Fibroblast of mammary gland (primary cell): ENCODE data around the gene HKDC1.
"Not testable (repeated sequence)": the region's sequence is repeated elsewhere in the genome, so short reads cannot be mapped to it uniquely, and the experiment has no call there.

Experiments
- DNase-seq: peaks from one replicate; pipeline ENCODE4 v3.0.0-alpha.2; 2010; ENCODE audit warnings: low read depth
- H3K4me3 ChIP-seq: 2 replicates; pipeline ENCODE4 v1.5.1; 2011; ENCODE audit warnings: low read depth, mild to moderate bottlenecking, low read length, moderate library complexity; ENCODE audit not compliant: control insufficient read depth
- TF ChIP-seq, protein P1 (sequence below): conservative IDR thresholded peaks from 2 replicates; pipeline ENCODE4 v1.5.1; 2011; ENCODE audit warnings: low read depth, low read length, inconsistent platforms; ENCODE audit not compliant: control insufficient read depth, insufficient read depth

HKDC1 gene

DNA sequence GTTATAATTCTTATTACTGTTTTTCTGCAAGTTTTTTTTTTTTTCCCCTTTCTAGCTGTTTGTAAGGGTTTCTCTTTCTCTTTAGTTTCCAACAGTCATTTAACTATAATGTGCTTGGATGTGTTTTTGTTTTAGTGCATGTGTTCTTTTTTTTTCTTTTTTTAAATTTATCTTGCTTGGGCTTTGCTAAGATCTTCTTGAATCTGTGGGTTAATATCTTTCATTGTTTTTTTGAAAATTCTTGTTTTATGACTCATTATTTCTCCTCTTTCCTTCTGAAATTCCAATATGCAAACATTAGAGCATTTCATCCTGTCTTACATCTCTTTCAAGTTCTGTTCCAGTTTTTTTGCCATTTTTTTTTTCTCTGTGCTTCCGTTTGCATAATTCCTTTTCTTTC is 52.5 kb downstream of the HKDC1 start:
- DNase-seq: no peak
- H3K4me3 ChIP-seq: no peak overlapping the region
- TF ChIP-seq, protein P1, sequence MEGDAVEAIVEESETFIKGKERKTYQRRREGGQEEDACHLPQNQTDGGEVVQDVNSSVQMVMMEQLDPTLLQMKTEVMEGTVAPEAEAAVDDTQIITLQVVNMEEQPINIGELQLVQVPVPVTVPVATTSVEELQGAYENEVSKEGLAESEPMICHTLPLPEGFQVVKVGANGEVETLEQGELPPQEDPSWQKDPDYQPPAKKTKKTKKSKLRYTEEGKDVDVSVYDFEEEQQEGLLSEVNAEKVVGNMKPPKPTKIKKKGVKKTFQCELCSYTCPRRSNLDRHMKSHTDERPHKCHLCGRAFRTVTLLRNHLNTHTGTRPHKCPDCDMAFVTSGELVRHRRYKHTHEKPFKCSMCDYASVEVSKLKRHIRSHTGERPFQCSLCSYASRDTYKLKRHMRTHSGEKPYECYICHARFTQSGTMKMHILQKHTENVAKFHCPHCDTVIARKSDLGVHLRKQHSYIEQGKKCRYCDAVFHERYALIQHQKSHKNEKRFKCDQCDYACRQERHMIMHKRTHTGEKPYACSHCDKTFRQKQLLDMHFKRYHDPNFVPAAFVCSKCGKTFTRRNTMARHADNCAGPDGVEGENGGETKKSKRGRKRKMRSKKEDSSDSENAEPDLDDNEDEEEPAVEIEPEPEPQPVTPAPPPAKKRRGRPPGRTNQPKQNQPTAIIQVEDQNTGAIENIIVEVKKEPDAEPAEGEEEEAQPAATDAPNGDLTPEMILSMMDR: no peak

DNA sequence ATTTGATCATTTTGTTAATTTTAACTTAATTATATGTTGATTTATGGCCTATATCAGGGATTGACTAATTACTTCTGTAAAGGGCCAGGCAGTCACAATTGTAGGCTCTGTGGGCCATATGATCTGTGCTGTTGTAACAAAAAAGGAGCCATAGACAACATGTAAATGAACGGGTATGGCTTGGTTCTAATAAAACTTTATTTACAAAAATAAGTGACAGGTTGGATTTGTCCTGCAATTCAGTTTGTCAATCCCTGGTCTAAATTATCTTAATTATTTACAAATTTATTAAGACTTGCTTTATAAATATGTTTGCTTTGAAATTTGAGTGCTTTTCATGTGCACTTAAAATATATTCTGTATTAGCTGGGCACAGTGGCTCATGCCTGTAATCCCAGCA is 55.3 kb downstream of the HKDC1 start:
- TF ChIP-seq, protein P1: no peak
- no peak for DNase-seq
- no peak overlapping the region for H3K4me3 ChIP-seq

DNA sequence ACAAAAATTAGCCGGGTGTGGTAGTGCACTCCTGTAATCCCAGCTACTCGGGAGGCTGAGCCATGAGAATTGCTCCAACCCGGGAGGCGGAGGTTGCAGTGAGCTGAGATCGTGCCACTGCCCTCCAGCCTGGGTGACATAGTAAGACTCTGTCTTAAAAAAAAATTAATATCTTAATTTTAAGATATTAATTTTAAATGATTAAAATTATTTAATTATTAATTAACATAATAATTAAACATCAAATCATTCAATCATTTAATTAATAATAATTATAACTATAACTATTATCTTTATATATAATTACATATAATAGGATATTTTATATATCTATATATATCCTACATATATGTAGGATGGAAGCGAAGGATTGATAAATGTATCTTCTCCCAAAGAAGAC is 56.4 kb downstream of the HKDC1 start:
- H3K4me3 ChIP-seq: no peak overlapping the region
- TF ChIP-seq, protein P1: no peak
- DNase-seq: no peak

DNA sequence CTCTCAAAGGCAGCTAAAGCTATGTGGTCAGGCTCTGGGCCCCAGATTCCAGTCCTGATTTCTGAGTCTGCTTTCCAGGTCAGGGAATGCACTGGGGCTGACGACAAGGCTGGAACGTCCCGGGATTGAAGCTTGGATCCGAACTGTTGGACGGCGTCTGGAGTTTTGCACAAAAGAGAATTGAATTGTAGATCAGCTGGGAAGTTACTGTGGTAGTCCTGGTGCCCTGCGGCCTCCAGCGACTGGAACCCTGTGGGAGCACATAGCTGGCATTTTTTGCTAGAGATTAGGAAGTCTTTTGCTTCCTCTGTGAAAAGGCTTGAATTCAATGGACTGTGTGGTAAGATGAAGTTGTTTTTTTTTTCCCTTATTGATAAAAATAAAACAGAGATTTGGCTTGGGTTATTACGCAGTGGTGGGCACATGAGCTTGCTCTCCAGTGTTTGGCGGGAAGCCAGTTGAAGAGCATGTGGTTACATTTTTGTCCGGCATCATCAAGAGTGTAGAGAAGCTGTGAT is 58.4 kb downstream of the HKDC1 start, which contains the start of gene HK1:
Gene HK1, plus strand, starts transcription at position 51 of the 518 bp plus-strand sequence.
- H3K4me3 ChIP-seq: no peak within 1 kb of the TSS
- DNase-seq: peak; percentile 14
- TF ChIP-seq, protein P1: no peak

DNA sequence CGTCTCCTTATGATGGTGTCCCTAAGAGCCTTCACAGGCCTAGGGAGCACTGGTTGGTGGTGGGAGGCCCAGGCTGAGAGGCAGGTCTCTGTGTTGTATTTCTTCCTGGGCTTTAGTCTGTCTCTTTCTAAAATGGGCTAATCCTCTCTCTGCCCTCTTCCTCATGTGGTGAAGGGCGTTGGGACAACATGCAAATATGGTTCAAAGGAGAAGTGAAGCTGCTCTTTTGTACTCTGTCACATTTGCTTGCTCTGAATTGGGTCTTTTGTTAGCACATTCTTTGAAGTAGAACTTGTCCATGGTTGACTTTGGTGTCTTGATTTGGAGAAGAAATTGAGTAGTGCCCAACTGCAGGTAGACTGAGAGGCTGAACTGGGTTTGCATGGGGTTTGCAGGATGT is 59.0 kb downstream of the HKDC1 start:
- no peak overlapping the region for H3K4me3 ChIP-seq
- DNase-seq: no peak
- TF ChIP-seq, protein P1: no peak

DNA sequence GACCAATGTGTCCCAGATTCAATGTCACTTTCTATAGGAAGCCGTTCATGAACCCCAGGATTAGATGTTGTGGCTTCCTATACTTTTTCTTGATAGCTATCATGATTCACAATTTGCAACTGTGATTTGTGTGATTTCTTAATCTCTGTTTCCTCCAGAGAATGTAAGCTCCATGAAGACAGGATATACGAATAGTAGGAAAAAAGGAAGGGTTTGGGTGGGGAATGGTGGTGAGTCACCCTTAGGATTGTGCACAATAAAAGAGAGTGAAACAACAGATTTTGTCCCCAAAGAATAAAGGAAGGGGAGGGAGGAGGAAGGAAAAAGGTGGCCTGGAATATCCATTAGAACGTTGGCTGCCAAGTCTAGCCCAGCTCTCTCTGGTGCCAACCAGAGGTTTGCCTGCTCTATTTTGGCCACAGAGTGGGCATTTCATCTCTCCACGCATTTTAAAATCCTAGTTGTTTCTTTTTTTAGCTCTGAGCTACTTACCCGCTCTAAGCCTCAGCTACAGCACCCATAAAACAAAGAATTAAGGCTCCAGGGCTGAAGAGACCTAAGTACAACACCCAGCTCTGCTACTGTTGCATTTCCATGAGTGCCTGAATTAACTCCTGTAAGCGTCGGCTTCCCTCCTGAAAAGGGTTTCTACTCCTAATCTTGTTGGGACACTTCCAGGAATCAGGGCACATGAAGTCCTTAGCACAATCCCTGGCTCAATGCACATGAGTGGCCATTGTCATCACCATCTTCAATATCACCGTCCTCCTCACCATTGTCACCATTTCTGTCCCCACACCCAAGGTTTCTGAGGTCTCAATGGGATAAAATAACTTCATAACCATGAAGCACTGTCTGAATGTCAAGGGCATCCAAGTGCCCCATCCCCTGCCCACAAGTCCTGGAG is 61.6 kb downstream of the HKDC1 start:
- DNase-seq: no peak
- no peak overlapping the region for H3K4me3 ChIP-seq
- TF ChIP-seq, protein P1: no peak

DNA sequence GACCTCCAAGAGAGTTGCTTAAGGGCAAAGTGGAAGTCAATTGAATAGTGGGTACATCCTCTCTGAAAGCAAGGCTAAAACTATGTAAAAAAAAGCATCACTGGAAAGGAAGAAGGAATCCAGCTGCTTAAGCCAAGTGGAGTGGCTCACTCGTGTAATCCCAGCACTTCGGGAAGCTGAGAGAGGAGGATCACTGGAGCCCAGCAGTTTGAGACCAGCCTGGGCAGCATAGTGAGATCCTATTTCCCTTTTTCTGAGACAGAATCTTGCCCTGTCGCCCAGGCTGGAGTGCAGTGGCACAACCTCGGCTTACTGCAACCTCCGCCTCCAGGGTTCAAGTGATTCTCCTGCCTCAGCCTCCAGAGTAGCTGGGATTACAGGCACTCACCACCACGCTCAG is 64.3 kb downstream of the HKDC1 start:
- not testable (repeated sequence) for DNase-seq, H3K4me3 ChIP-seq
